ENCODE measurements around the gene TBCK. TPM values are rescaled to one million over a fixed set of nuclear protein-coding genes. Genes with fewer than 3 reads are reported as not detected.

The TBCK gene
- total RNA-seq, 1 experiment from 2014 or later, result 25.5 TPM

DNA sequence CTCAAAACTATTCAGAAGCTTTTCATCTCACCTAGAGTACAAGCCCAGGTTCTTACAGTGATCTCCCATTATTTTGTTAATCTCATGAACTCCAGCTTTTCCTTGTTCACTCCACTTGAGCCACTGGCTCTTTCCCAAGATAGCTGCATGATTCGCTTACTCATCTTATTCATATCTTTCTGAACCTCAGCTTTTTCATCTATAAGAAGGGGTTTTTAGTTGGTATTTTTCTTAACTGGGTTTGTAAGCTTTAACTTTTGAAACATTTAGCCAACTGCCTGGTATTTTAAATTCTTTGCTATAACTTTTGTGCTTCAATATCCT is 28.6 kb upstream of the TBCK start:
- TF ChIP-seq, protein P1, sequence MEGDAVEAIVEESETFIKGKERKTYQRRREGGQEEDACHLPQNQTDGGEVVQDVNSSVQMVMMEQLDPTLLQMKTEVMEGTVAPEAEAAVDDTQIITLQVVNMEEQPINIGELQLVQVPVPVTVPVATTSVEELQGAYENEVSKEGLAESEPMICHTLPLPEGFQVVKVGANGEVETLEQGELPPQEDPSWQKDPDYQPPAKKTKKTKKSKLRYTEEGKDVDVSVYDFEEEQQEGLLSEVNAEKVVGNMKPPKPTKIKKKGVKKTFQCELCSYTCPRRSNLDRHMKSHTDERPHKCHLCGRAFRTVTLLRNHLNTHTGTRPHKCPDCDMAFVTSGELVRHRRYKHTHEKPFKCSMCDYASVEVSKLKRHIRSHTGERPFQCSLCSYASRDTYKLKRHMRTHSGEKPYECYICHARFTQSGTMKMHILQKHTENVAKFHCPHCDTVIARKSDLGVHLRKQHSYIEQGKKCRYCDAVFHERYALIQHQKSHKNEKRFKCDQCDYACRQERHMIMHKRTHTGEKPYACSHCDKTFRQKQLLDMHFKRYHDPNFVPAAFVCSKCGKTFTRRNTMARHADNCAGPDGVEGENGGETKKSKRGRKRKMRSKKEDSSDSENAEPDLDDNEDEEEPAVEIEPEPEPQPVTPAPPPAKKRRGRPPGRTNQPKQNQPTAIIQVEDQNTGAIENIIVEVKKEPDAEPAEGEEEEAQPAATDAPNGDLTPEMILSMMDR (conservative IDR thresholded peaks at IDR 0.05; ENCODE audit: low read depth, low read length), result no peak
- no peak for TF ChIP-seq EZH2 (IDR thresholded peaks at IDR 0.05; ENCODE audit: borderline replicate concordance, low read depth, low read length, poor library complexity, severe bottlenecking)
- POLR2A ChIA-PET (ENCODE audit: low non-redundant PET), result interaction anchor here (0.6 kb wide), 1 partner anchor 21 kb away, joined by 5 read pairs; no protein-coding TSS in a partner anchor
- H3K4me3 ChIP-seq (ENCODE audit: low read depth, low read length, poor library complexity, severe bottlenecking), result no peak overlapping the region
- BruUV-seq (replicated peaks), result no TSS peak
- H3K27ac ChIP-seq (ENCODE audit: low read depth, low read length, poor library complexity, severe bottlenecking), result no peak overlapping the region
- DNase-seq (ENCODE audit: low spot score), result peak; percentile 6
- peaks cover 26% of the 10 kb centered on the region for H3K36me3 ChIP-seq (ENCODE audit: insufficient read depth, low read length, poor library complexity, severe bottlenecking)
- peaks cover 12% of the 10 kb centered on the region for H3K4me1 ChIP-seq (ENCODE audit: insufficient read depth, low read length, poor library complexity, severe bottlenecking)
- intact Hi-C loops (cut with micrococcal nuclease; ENCODE audit: unreplicated experiment), result no loop called here
- no peaks in the 10 kb centered on the region for H3K9me3 ChIP-seq (ENCODE audit: low read depth, low read length, poor library complexity, severe bottlenecking)
- H3K27me3 ChIP-seq (replicated peaks; ENCODE audit: insufficient read depth, low read depth, low read length, poor library complexity), result no peaks in the 10 kb centered on the region
- CTCF ChIA-PET, result no interaction called here

DNA sequence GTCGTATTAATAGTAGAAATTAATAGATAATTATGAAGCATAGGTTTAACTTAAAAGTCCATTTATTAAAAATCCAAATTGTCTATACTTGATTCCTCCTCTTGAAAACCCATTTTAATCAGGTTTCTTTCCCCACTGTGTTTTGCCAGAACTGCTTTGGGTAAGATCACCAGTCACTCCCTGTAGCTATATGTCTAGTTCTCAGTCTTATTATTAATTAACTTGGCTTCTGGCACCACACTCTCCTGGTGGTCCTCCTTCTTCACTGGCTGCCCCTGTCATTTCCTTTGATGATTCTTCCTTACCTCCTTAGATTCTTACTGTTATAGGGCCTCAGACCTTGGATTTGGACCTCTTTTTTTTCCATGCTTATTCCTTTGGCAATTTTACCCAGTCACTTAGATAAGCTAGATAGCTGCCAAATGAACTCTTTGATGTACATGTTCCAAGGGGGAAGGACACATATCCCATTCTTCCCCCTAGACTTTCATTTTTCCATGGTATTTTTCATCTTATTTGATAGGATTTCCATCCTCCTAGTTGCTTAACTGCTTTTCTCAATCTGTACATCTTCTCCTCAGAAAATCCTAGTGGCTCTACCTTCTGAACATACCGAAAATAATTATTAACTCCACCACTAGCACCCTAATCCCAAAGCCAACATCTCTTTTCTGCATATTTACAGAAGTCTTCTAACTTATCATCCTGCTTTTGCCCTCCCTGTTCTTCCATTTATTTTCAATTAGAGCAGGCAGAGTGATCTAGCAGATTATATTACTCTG is 28.0 kb upstream of the TBCK start:
- Histone ChIP-seq H3K4me1 (ENCODE audit: insufficient read depth, low read length, poor library complexity, severe bottlenecking) (peaks cover 12% of the 10 kb centered on the region), H3K9me3 (ENCODE audit: low read depth, low read length, poor library complexity, severe bottlenecking) (no peaks in the 10 kb centered on the region), H3K36me3 (ENCODE audit: insufficient read depth, low read length, poor library complexity, severe bottlenecking) (peaks cover 30% of the 10 kb centered on the region), H3K4me3 (ENCODE audit: low read depth, low read length, poor library complexity, severe bottlenecking) (no peak overlapping the region), H3K27me3 (replicated peaks; ENCODE audit: insufficient read depth, low read depth, low read length, poor library complexity) (no peaks in the 10 kb centered on the region), H3K27ac (ENCODE audit: low read depth, low read length, poor library complexity, severe bottlenecking) (no peak overlapping the region)
- TF ChIP-seq, protein P1 (conservative IDR thresholded peaks at IDR 0.05; ENCODE audit: low read depth, low read length), result no peak
- TF ChIP-seq EZH2 (IDR thresholded peaks at IDR 0.05; ENCODE audit: borderline replicate concordance, low read depth, low read length, poor library complexity, severe bottlenecking), result no peak
- no TSS peak for BruUV-seq (replicated peaks)
- DNase-seq (ENCODE audit: low spot score), result no peak
- ChIA-PET CTCF (no interaction called here), POLR2A (ENCODE audit: low non-redundant PET) (no interaction called here)
- intact Hi-C loops (cut with micrococcal nuclease; ENCODE audit: unreplicated experiment), result no loop called here

GRCh38 chr4:106340774-106341173 is 24.8 kb upstream of the TBCK start:
- Histone ChIP-seq H3K27ac (ENCODE audit: low read depth, low read length, poor library complexity, severe bottlenecking) (no peak overlapping the region), H3K27me3 (replicated peaks; ENCODE audit: insufficient read depth, low read depth, low read length, poor library complexity) (no peaks in the 10 kb centered on the region), H3K36me3 (ENCODE audit: insufficient read depth, low read length, poor library complexity, severe bottlenecking) (peaks cover 45% of the 10 kb centered on the region), H3K4me3 (ENCODE audit: low read depth, low read length, poor library complexity, severe bottlenecking) (no peak overlapping the region), H3K9me3 (ENCODE audit: low read depth, low read length, poor library complexity, severe bottlenecking) (no peaks in the 10 kb centered on the region), H3K4me1 (ENCODE audit: insufficient read depth, low read length, poor library complexity, severe bottlenecking) (peaks cover 12% of the 10 kb centered on the region)
- CTCF ChIA-PET, result no interaction called here
- DNase-seq (ENCODE audit: low spot score), result no peak
- no peak for TF ChIP-seq EZH2 (IDR thresholded peaks at IDR 0.05; ENCODE audit: borderline replicate concordance, low read depth, low read length, poor library complexity, severe bottlenecking)
- TF ChIP-seq, protein P1 (conservative IDR thresholded peaks at IDR 0.05; ENCODE audit: low read depth, low read length), result no peak
- BruUV-seq (replicated peaks), result no TSS peak
- intact Hi-C loops (cut with micrococcal nuclease; ENCODE audit: unreplicated experiment), result no loop called here
- POLR2A ChIA-PET (ENCODE audit: low non-redundant PET), result no interaction called here

All from A673 (cell line).